Retinal pigment epithelial cell (primary cell): Measurements from ENCODE around the gene KRT1.

Experiments used
- DNase-seq: peaks from one replicate; pipeline ENCODE4 v3.0.0-alpha.2; 2010; ENCODE audit warnings: low read depth
- H3K4me3 ChIP-seq: 2 replicates; pipeline ENCODE4 v1.5.1; 2011; ENCODE audit warnings: mild to moderate bottlenecking, low read length, control low read depth, moderate library complexity
- CTCF ChIP-seq: conservative IDR thresholded peaks from 2 replicates; pipeline ENCODE4 v1.5.1; 2011; ENCODE audit warnings: low read depth, low read length, control low read depth, inconsistent platforms

Gene KRT1

DNA sequence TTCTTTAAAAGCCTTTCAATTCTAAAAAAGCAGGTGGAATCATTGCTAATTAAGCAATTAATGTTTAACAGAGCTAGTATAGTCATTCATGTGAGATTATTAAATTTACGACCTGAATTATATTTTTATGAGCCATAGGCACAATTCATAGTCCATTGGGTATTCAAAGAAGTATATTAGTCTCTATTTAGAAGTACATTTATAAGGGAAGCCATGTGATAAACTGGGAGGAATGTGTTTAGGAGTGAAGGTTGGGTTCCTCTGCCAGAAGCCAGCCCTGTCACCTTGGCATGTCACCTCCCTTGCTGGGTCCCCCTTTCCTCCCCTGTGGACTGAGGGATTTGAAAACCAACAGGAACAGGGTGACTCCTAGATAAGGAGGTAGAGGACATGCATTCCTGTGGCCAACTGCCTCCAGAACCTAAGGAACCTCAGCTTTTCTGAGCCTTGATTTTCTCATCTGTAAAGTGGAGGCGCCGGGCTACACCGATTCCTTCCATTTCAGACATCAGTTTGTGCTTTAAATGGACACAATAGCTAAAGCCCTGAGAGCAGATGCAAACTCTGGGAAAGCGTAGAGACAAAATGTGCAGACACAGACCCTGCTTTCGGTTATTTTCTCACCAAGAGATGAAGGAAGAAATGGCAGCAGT, 22.8 kb downstream of the KRT1 start:
- no peak for TF ChIP-seq CTCF
- no peak overlapping the region for H3K4me3 ChIP-seq
- no peak for DNase-seq

- no peak for TF ChIP-seq CTCF
- no peak overlapping the region for H3K4me3 ChIP-seq
- no peak for DNase-seq
Measured at GRCh38 chr12:52656616-52657015, 23.6 kb downstream of the KRT1 start.

GRCh38 chr12:52655720-52656124, 24.5 kb downstream of the KRT1 start:
- no peak overlapping the region for H3K4me3 ChIP-seq
- TF ChIP-seq CTCF = no peak
- DNase-seq = no peak

GRCh38 chr12:52655251-52655650, 25.0 kb downstream of the KRT1 start:
- no peak for TF ChIP-seq CTCF
- H3K4me3 ChIP-seq = no peak overlapping the region
- DNase-seq = no peak

- no peak within 1 kb of the TSS for H3K4me3 ChIP-seq
- no peak for TF ChIP-seq CTCF
- DNase-seq = no peak
Measured at GRCh38 chr12:52651726-52652261, 28.4 kb downstream of the KRT1 start, which contains the start of gene KRT2. Gene KRT2 (minus strand): TSS chr12:52652211. CDS start chr12:52652142, 69 bp downstream.

GRCh38 chr12:52650520-52651081, 29.6 kb downstream of the KRT1 start:
- no peak for TF ChIP-seq CTCF
- no peak overlapping the region for H3K4me3 ChIP-seq
- no peak for DNase-seq

- no peak for TF ChIP-seq CTCF
Measured at GRCh38 chr12:52649066-52649465, 31.1 kb downstream of the KRT1 start.

More at GRCh38 chr12:52649066-52649465, 31.1 kb downstream of the KRT1 start:
- no peak for DNase-seq
- H3K4me3 ChIP-seq = no peak overlapping the region
